Measurements from ENCODE around the gene C13orf46. TPM values are rescaled to one million over a fixed set of nuclear protein-coding genes. Genes with fewer than 3 reads are reported as not detected.
A peak's percentile ranks its signal among the peaks of the same experiment; 100 is the strongest.
"Not testable (repeated sequence)": the region's sequence is repeated elsewhere in the genome, so short reads cannot be mapped to it uniquely, and the experiment has no call there.

C13orf46 gene
- total RNA-seq, 1 experiment from 2014 or later = not detected

- Histone ChIP-seq H3K4me3 (ENCODE audit: insufficient read depth, low read depth, low read length) (no peak overlapping the region), H3K36me3 (replicated peaks; ENCODE audit: control insufficient read depth, insufficient read depth, low read length) (peaks cover 11% of the 10 kb centered on the region), H3K27me3 (ENCODE audit: control insufficient read depth, insufficient read depth, low read length) (no peaks in the 10 kb centered on the region)
- DNase-seq = no peak
Observed at GRCh38 chr13:113991191-113991669, 17.4 kb upstream of the C13orf46 start.

GRCh38 chr13:113990321-113990837 lies 16.5 kb upstream of the C13orf46 start:
- Histone ChIP-seq H3K4me3 (ENCODE audit: insufficient read depth, low read depth, low read length) (no peak overlapping the region), H3K27me3 (ENCODE audit: control insufficient read depth, insufficient read depth, low read length) (no peaks in the 10 kb centered on the region), H3K36me3 (replicated peaks; ENCODE audit: control insufficient read depth, insufficient read depth, low read length) (peaks cover 11% of the 10 kb centered on the region)
- DNase-seq = no peak

- DNase-seq = no peak
Observed at GRCh38 chr13:113989585-113990300, 15.9 kb upstream of the C13orf46 start.

GRCh38 chr13:113988859-113989258 lies 15.0 kb upstream of the C13orf46 start:
- peaks cover 11% of the 10 kb centered on the region for H3K36me3 ChIP-seq (replicated peaks; ENCODE audit: control insufficient read depth, insufficient read depth, low read length)
- not testable (repeated sequence) for DNase-seq; H3K27me3 ChIP-seq (ENCODE audit: control insufficient read depth, insufficient read depth, low read length); H3K4me3 ChIP-seq (ENCODE audit: insufficient read depth, low read depth, low read length)

More at GRCh38 chr13:113989585-113990300, 15.9 kb upstream of the C13orf46 start:
- Histone ChIP-seq H3K36me3 (replicated peaks; ENCODE audit: control insufficient read depth, insufficient read depth, low read length) (peaks cover 11% of the 10 kb centered on the region), H3K27me3 (ENCODE audit: control insufficient read depth, insufficient read depth, low read length) (no peaks in the 10 kb centered on the region), H3K4me3 (ENCODE audit: insufficient read depth, low read depth, low read length) (no peak overlapping the region)

GRCh38 chr13:113982296-113982661 lies 8.4 kb upstream of the C13orf46 start:
- no peak for DNase-seq
- no peaks in the 10 kb centered on the region for H3K27me3 ChIP-seq (ENCODE audit: control insufficient read depth, insufficient read depth, low read length)
- peaks cover 2% of the 10 kb centered on the region for H3K36me3 ChIP-seq (replicated peaks; ENCODE audit: control insufficient read depth, insufficient read depth, low read length)
- H3K4me3 ChIP-seq (ENCODE audit: insufficient read depth, low read depth, low read length) = no peak overlapping the region

- Histone ChIP-seq H3K36me3 (replicated peaks; ENCODE audit: control insufficient read depth, insufficient read depth, low read length) (peaks cover 2% of the 10 kb centered on the region), H3K4me3 (ENCODE audit: insufficient read depth, low read depth, low read length) (no peak overlapping the region), H3K27me3 (ENCODE audit: control insufficient read depth, insufficient read depth, low read length) (no peaks in the 10 kb centered on the region)
- no peak for DNase-seq
Observed at GRCh38 chr13:113981611-113982295, 7.9 kb upstream of the C13orf46 start.

- Histone ChIP-seq H3K27me3 (ENCODE audit: control insufficient read depth, insufficient read depth, low read length) (no peaks in the 10 kb centered on the region), H3K36me3 (replicated peaks; ENCODE audit: control insufficient read depth, insufficient read depth, low read length) (peaks cover 2% of the 10 kb centered on the region), H3K4me3 (ENCODE audit: insufficient read depth, low read depth, low read length) (no peak overlapping the region)
- DNase-seq = no peak
Observed at GRCh38 chr13:113981194-113981605, 7.3 kb upstream of the C13orf46 start.

GRCh38 chr13:113980489-113981064 lies 6.7 kb upstream of the C13orf46 start:
- Histone ChIP-seq H3K4me3 (ENCODE audit: insufficient read depth, low read depth, low read length) (no peak overlapping the region), H3K27me3 (ENCODE audit: control insufficient read depth, insufficient read depth, low read length) (no peaks in the 10 kb centered on the region), H3K36me3 (replicated peaks; ENCODE audit: control insufficient read depth, insufficient read depth, low read length) (peaks cover 2% of the 10 kb centered on the region)
- no peak for DNase-seq

GRCh38 chr13:113979791-113980471 lies 6.1 kb upstream of the C13orf46 start:
- Histone ChIP-seq H3K27me3 (ENCODE audit: control insufficient read depth, insufficient read depth, low read length) (no peaks in the 10 kb centered on the region), H3K36me3 (replicated peaks; ENCODE audit: control insufficient read depth, insufficient read depth, low read length) (peaks cover 2% of the 10 kb centered on the region)

GRCh38 chr13:113978741-113979481 lies 5.0 kb upstream of the C13orf46 start:
- no peak overlapping the region for H3K4me3 ChIP-seq (ENCODE audit: insufficient read depth, low read depth, low read length)
- H3K27me3 ChIP-seq (ENCODE audit: control insufficient read depth, insufficient read depth, low read length) = no peaks in the 10 kb centered on the region
- peaks cover 2% of the 10 kb centered on the region for H3K36me3 ChIP-seq (replicated peaks; ENCODE audit: control insufficient read depth, insufficient read depth, low read length)
- DNase-seq = no peak

More at GRCh38 chr13:113979791-113980471, 6.1 kb upstream of the C13orf46 start:
- no peak for DNase-seq
- H3K4me3 ChIP-seq (ENCODE audit: insufficient read depth, low read depth, low read length) = no peak overlapping the region

- H3K27me3 ChIP-seq (ENCODE audit: control insufficient read depth, insufficient read depth, low read length) = no peaks in the 10 kb centered on the region
- H3K4me3 ChIP-seq (ENCODE audit: insufficient read depth, low read depth, low read length) = no peak overlapping the region
- DNase-seq = no peak
- peaks cover 2% of the 10 kb centered on the region for H3K36me3 ChIP-seq (replicated peaks; ENCODE audit: control insufficient read depth, insufficient read depth, low read length)
Observed at GRCh38 chr13:113977976-113978375, 4.1 kb upstream of the C13orf46 start.

- H3K4me3 ChIP-seq (ENCODE audit: insufficient read depth, low read depth, low read length) = no peak overlapping the region
- no peaks in the 10 kb centered on the region for H3K27me3 ChIP-seq (ENCODE audit: control insufficient read depth, insufficient read depth, low read length)
- peaks cover 2% of the 10 kb centered on the region for H3K36me3 ChIP-seq (replicated peaks; ENCODE audit: control insufficient read depth, insufficient read depth, low read length)
- peak; percentile 62 for DNase-seq
Observed at GRCh38 chr13:113976711-113977684, 3.1 kb upstream of the C13orf46 start.

GRCh38 chr13:113975416-113975815 lies 1.5 kb upstream of the C13orf46 start:
- Histone ChIP-seq H3K36me3 (replicated peaks; ENCODE audit: control insufficient read depth, insufficient read depth, low read length) (peaks cover 2% of the 10 kb centered on the region), H3K27me3 (ENCODE audit: control insufficient read depth, insufficient read depth, low read length) (no peaks in the 10 kb centered on the region), H3K4me3 (ENCODE audit: insufficient read depth, low read depth, low read length) (no peak overlapping the region)
- DNase-seq = no peak

All from H7 (cell line).